Skin of body (tissue), 2 donors: Measurements from ENCODE around the gene SREK1. TPM values are rescaled to one million over a fixed set of nuclear protein-coding genes. Genes with fewer than 3 reads are reported as not detected.
"Not testable (repeated sequence)": the region's sequence is repeated elsewhere in the genome, so short reads cannot be mapped to it uniquely, and the experiment has no call there.

ENCODE experiments used
- DNase-seq: peaks from one replicate; lab custom pipeline; 2025; lab: John Stamatoyannopoulos, UW
- total RNA-seq: library from RNA; depleted of rRNA; stranded (reverse); fragments of >200 nt; gene quantifications from one replicate; pipeline ENCODE4 v1.2.3, GENCODE V29; 2014

The SREK1 gene
- total RNA-seq, 1 donor from 2014 or later, result 139 TPM

GRCh38 chr5:66222455-66222854 lies 78.4 kb downstream of the SREK1 start:
- DNase-seq, result no peak

GRCh38 chr5:66222896-66223295 lies 78.8 kb downstream of the SREK1 start:
- not testable (repeated sequence) for DNase-seq

- no peak for DNase-seq
Measured at GRCh38 chr5:66223637-66224036, 79.5 kb downstream of the SREK1 start.

GRCh38 chr5:66224274-66224673 lies 80.2 kb downstream of the SREK1 start:
- DNase-seq, result no peak

GRCh38 chr5:66224773-66225553 lies 80.9 kb downstream of the SREK1 start:
- DNase-seq, result no peak

- DNase-seq, result no peak
Measured at GRCh38 chr5:66230551-66230950, 86.5 kb downstream of the SREK1 start.

GRCh38 chr5:66231508-66231907 lies 87.4 kb downstream of the SREK1 start:
- DNase-seq, result no peak

- no peak for DNase-seq
Measured at GRCh38 chr5:66232275-66232674, 88.2 kb downstream of the SREK1 start.

GRCh38 chr5:66232706-66233445 lies 88.8 kb downstream of the SREK1 start:
- DNase-seq, result no peak

Other genes starting within 250 kb of the SREK1 start
- gene ERBIN, start 217.7 kb upstream of the SREK1 start, total RNA-seq, result 116 TPM